ENCODE measurements around the gene ZSCAN25.

GRCh38 chr7:99579956-99580777 lies 36.6 kb upstream of the ZSCAN25 start:
- TF ChIP-seq, protein P1, sequence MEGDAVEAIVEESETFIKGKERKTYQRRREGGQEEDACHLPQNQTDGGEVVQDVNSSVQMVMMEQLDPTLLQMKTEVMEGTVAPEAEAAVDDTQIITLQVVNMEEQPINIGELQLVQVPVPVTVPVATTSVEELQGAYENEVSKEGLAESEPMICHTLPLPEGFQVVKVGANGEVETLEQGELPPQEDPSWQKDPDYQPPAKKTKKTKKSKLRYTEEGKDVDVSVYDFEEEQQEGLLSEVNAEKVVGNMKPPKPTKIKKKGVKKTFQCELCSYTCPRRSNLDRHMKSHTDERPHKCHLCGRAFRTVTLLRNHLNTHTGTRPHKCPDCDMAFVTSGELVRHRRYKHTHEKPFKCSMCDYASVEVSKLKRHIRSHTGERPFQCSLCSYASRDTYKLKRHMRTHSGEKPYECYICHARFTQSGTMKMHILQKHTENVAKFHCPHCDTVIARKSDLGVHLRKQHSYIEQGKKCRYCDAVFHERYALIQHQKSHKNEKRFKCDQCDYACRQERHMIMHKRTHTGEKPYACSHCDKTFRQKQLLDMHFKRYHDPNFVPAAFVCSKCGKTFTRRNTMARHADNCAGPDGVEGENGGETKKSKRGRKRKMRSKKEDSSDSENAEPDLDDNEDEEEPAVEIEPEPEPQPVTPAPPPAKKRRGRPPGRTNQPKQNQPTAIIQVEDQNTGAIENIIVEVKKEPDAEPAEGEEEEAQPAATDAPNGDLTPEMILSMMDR (IDR thresholded peaks at IDR 0.05) = no peak
- TF ChIP-seq POLR2A (IDR thresholded peaks at IDR 0.05) = no peak
